ENCODE results near the gene SYK.

- TF ChIP-seq CTCF (IDR thresholded peaks at IDR 0.05; ENCODE audit: borderline replicate concordance, extremely low read depth, low read length, poor library complexity, severe bottlenecking) (no peak), EZH2 (IDR thresholded peaks at IDR 0.05; ENCODE audit: borderline replicate concordance, low read depth, low read length, severe bottlenecking) (no peak)
These were observed 29.4 kb downstream of the SYK start for GRCh38 chr9:90830977-90831376.

Data from DND-41 (cell line).